GM21737 (cell line): ENCODE data around the gene TBCD.
A peak's percentile ranks its signal among the peaks of the same experiment; 100 is the strongest.

Experiments used
- ATAC-seq: cut with Tn5 transposase; IDR thresholded peaks from one replicate; pipeline ENCODE4 v1.9.1; 2021; ENCODE audit warnings: mild to moderate bottlenecking, moderate library complexity; ENCODE audit not compliant: unreplicated experiment

Gene TBCD

GRCh38 chr17:82751571-82752370 is at the start of gene TBCD:
TBCD (plus strand) TSS chr17:82752065; CDS start chr17:82752194, 129 bp downstream.
- peak; percentile 71 for ATAC-seq

GRCh38 chr17:82702231-82702927 is 49.5 kb upstream of the TBCD start:
- ATAC-seq: no peak

GRCh38 chr17:82703036-82703745 is 48.7 kb upstream of the TBCD start:
- no peak for ATAC-seq

GRCh38 chr17:82703935-82704865 is 47.7 kb upstream of the TBCD start:
- ATAC-seq: no peak

GRCh38 chr17:82704886-82705285 is 47.0 kb upstream of the TBCD start:
- ATAC-seq: no peak

- ATAC-seq: no peak
Observed at GRCh38 chr17:82705756-82706155, 46.1 kb upstream of the TBCD start.

GRCh38 chr17:82709024-82709675 is 42.7 kb upstream of the TBCD start:
- no peak for ATAC-seq

- ATAC-seq: no peak
Observed at GRCh38 chr17:82709676-82710498, 42.0 kb upstream of the TBCD start.

- ATAC-seq: no peak
Observed at GRCh38 chr17:82710499-82711232, 41.2 kb upstream of the TBCD start.

- ATAC-seq: no peak
Observed at GRCh38 chr17:82713071-82713723, 38.7 kb upstream of the TBCD start.

- peak; percentile 65 for ATAC-seq
Observed at GRCh38 chr17:82716203-82717010, 35.5 kb upstream of the TBCD start, which contains the start of gene FN3KRP. FN3KRP (plus strand) TSS chr17:82716706; CDS start chr17:82716756, 50 bp downstream.

- ATAC-seq: no peak
Observed at GRCh38 chr17:82718986-82719685, 32.7 kb upstream of the TBCD start.

- no peak for ATAC-seq
Observed at GRCh38 chr17:82720204-82720603, 31.7 kb upstream of the TBCD start.

- ATAC-seq: no peak
Observed at GRCh38 chr17:82722341-82723013, 29.4 kb upstream of the TBCD start.

- ATAC-seq: no peak
Observed at GRCh38 chr17:82723169-82723807, 28.6 kb upstream of the TBCD start.
